IPS-15b (cell line): ENCODE results near the gene DISP3.
A peak's percentile ranks its signal among the peaks of the same experiment; 100 is the strongest.

Source experiments
- H3K27me3 ChIP-seq: one replicate; pipeline ENCODE4 v1.6.1; 2013; ENCODE audit warnings: low read length; ENCODE audit not compliant: control insufficient read depth, insufficient read depth
- H3K36me3 ChIP-seq: one replicate; pipeline ENCODE4 v1.6.1; 2013; ENCODE audit warnings: low read length; ENCODE audit not compliant: control insufficient read depth, insufficient read depth
- H3K4me1 ChIP-seq: one replicate; pipeline ENCODE4 v1.6.1; 2013; ENCODE audit warnings: mild to moderate bottlenecking, low read length; ENCODE audit not compliant: control insufficient read depth, insufficient read depth
- H3K4me3 ChIP-seq: one replicate; pipeline ENCODE4 v1.5.1; 2013; ENCODE audit warnings: low read depth, low read length
- H3K9ac ChIP-seq: one replicate; pipeline ENCODE4 v1.6.1; 2013; ENCODE audit warnings: low read depth, mild to moderate bottlenecking, low read length
- H3K9me3 ChIP-seq: one replicate; pipeline ENCODE4 v1.6.1; 2013; ENCODE audit warnings: mild to moderate bottlenecking, low read length; ENCODE audit not compliant: control insufficient read depth, insufficient read depth

The DISP3 gene

DNA sequence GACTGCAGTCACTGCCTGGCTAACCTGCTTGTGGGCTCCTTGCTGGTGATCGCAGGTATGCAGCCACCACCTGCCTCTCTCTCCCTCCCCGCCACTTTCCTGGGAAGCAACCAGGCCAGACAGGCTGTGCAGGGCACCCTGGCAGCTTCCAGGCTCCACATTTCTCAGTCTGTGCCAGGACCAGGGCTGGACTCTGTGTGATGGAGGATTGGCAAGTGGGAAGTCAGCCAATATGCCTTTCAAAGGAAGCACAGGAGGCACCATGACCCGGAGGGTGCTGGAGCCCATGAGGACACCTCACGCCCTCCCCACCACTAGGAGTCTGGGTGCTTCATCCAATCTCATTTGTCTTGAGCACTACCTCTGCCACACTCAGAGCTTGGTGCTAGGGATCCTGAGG lies 15.8 kb upstream of the DISP3 start:
- H3K4me3 ChIP-seq = no peak overlapping the region
- H3K36me3 ChIP-seq = no peaks in the 10 kb centered on the region
- H3K9me3 ChIP-seq = no peaks in the 10 kb centered on the region
- H3K4me1 ChIP-seq = no peaks in the 10 kb centered on the region
- H3K27me3 ChIP-seq = no peaks in the 10 kb centered on the region
- H3K9ac ChIP-seq = no peak overlapping the region

- Histone ChIP-seq H3K4me3 (no peak overlapping the region), H3K4me1 (no peaks in the 10 kb centered on the region), H3K9me3 (no peaks in the 10 kb centered on the region), H3K27me3 (no peaks in the 10 kb centered on the region), H3K36me3 (no peaks in the 10 kb centered on the region), H3K9ac (no peak overlapping the region)
These were observed 13.6 kb upstream of the DISP3 start for GRCh38 chr1:11465307-11465706.

- Histone ChIP-seq H3K36me3 (no peaks in the 10 kb centered on the region), H3K27me3 (no peaks in the 10 kb centered on the region), H3K9ac (no peak overlapping the region), H3K4me1 (no peaks in the 10 kb centered on the region), H3K9me3 (no peaks in the 10 kb centered on the region), H3K4me3 (no peak overlapping the region)
These were observed 12.5 kb upstream of the DISP3 start for GRCh38 chr1:11466416-11466815.

GRCh38 chr1:11468878-11469277 lies 10.1 kb upstream of the DISP3 start:
- no peak overlapping the region for H3K4me3 ChIP-seq
- no peaks in the 10 kb centered on the region for H3K36me3 ChIP-seq
- H3K27me3 ChIP-seq = no peaks in the 10 kb centered on the region
- H3K9me3 ChIP-seq = no peaks in the 10 kb centered on the region
- no peaks in the 10 kb centered on the region for H3K4me1 ChIP-seq
- no peak overlapping the region for H3K9ac ChIP-seq

GRCh38 chr1:11470912-11471311 lies 8.0 kb upstream of the DISP3 start:
- no peak overlapping the region for H3K4me3 ChIP-seq
- H3K9me3 ChIP-seq = no peaks in the 10 kb centered on the region
- H3K9ac ChIP-seq = no peak overlapping the region
- H3K4me1 ChIP-seq = no peaks in the 10 kb centered on the region
- H3K27me3 ChIP-seq = no peaks in the 10 kb centered on the region
- no peaks in the 10 kb centered on the region for H3K36me3 ChIP-seq

DNA sequence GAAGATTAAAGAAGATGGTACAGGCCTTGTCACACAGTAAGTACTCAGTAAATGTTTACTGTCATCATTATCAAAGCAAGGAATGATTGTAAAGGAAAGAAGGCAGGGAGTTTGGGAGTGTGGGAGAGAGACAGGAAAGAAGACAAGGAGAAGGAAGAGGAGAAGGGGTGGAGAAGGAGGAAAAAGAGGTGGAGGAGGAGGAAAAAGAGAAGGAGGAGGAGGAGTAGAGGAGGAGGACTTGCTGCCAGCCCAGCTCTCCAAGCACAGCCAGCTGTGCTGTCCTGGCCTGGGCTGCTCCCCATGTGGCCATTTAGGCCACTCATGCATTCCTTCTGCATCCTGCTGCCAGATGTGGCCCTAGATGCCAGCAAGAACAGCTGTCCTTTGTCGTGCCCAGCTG lies 7.5 kb upstream of the DISP3 start:
- H3K27me3 ChIP-seq = peaks cover 3% of the 10 kb centered on the region
- H3K36me3 ChIP-seq = no peaks in the 10 kb centered on the region
- no peaks in the 10 kb centered on the region for H3K4me1 ChIP-seq
- no peak overlapping the region for H3K4me3 ChIP-seq
- H3K9ac ChIP-seq = no peak overlapping the region
- H3K9me3 ChIP-seq = no peaks in the 10 kb centered on the region

- Histone ChIP-seq H3K9me3 (no peaks in the 10 kb centered on the region), H3K36me3 (no peaks in the 10 kb centered on the region), H3K27me3 (peaks cover 11% of the 10 kb centered on the region), H3K4me1 (no peaks in the 10 kb centered on the region), H3K4me3 (no peak overlapping the region), H3K9ac (no peak overlapping the region)
These were observed 6.7 kb upstream of the DISP3 start for GRCh38 chr1:11472284-11472683.

DNA sequence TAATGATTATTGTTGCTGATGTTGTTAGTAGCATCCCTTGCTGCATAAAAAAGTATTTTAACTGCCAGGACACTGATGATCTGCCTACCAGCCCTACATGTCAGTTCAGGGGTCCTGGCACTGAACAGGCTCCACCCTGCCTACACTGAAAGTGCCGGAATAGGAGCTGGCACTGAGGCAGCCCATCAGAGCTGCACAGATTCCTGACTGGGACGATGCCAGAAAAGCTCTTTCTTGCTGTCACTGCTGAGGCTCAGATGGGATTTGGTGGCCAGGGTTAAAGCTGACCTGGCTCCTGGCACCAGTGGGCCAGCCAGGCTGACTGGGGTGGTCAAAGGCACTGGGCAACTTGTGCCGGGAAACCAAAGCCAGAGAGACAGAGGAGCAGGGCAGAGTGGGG lies 6.2 kb upstream of the DISP3 start:
- H3K36me3 ChIP-seq = no peaks in the 10 kb centered on the region
- peaks cover 16% of the 10 kb centered on the region for H3K27me3 ChIP-seq
- no peak overlapping the region for H3K4me3 ChIP-seq
- no peaks in the 10 kb centered on the region for H3K4me1 ChIP-seq
- no peak overlapping the region for H3K9ac ChIP-seq
- H3K9me3 ChIP-seq = no peaks in the 10 kb centered on the region

GRCh38 chr1:11473491-11474034 lies 5.4 kb upstream of the DISP3 start:
- no peak overlapping the region for H3K4me3 ChIP-seq
- H3K9me3 ChIP-seq = no peaks in the 10 kb centered on the region
- H3K4me1 ChIP-seq = no peaks in the 10 kb centered on the region
- peaks cover 23% of the 10 kb centered on the region for H3K27me3 ChIP-seq
- no peaks in the 10 kb centered on the region for H3K36me3 ChIP-seq
- H3K9ac ChIP-seq = no peak overlapping the region

DNA sequence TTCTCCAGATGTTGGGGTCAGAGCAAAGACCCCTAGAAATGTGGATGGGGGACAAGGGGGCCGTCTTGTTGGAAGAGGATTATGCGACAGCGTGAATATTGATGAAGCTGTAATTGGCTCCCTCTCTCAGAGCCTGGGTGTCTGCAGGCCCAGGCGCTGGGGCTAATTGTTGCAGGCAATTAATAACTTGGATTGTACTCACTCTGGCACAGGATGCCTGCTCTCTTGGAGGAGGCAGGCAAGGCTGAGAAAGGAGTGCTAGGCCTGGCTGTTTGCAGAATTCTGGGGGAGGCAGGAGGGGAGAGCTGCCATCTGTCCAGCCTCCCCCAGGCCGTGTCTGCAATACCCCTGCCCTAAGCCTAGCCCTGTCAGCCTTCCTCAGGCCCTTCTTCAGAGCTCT lies 4.1 kb upstream of the DISP3 start:
- H3K27me3 ChIP-seq = peaks cover 25% of the 10 kb centered on the region
- H3K4me3 ChIP-seq = no peak overlapping the region
- H3K9ac ChIP-seq = no peak overlapping the region
- H3K36me3 ChIP-seq = no peaks in the 10 kb centered on the region
- H3K4me1 ChIP-seq = no peaks in the 10 kb centered on the region
- H3K9me3 ChIP-seq = no peaks in the 10 kb centered on the region

DNA sequence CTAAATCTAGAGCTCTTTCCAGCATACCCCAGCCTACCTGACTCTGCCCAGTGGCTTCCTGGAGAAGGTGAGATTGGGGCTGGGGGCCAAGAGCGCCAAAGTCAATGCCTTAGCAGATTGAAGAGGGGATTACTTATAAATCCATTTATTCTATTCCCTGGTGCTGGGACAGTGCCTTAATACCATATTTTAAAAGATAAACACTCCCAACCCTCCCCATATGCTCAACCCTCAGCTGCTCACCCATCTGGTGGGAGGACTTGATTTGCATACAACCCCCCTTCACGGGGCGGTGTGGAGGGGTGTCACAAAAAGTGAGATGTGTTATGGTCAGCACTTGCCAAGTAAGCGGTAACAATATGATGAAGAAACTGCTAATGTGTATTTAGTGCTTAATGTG lies 3.2 kb upstream of the DISP3 start:
- H3K4me1 ChIP-seq = peaks cover 2% of the 10 kb centered on the region
- peaks cover 32% of the 10 kb centered on the region for H3K27me3 ChIP-seq
- no peak overlapping the region for H3K9ac ChIP-seq
- no peaks in the 10 kb centered on the region for H3K36me3 ChIP-seq
- no peak overlapping the region for H3K4me3 ChIP-seq
- no peaks in the 10 kb centered on the region for H3K9me3 ChIP-seq

GRCh38 chr1:11479375-11479979 lies 522 bp downstream of the DISP3 start:
- no peaks in the 10 kb centered on the region for H3K36me3 ChIP-seq
- H3K4me1 ChIP-seq = peaks cover 4% of the 10 kb centered on the region
- H3K27me3 ChIP-seq = peaks cover 43% of the 10 kb centered on the region
- peak overlapping the region; percentile 84 for H3K4me3 ChIP-seq
- no peak overlapping the region for H3K9ac ChIP-seq
- H3K9me3 ChIP-seq = no peaks in the 10 kb centered on the region
